HG03558 (cell line): ENCODE data around the gene TTC39C.
A peak's percentile ranks its signal among the peaks of the same experiment; 100 is the strongest.

Experiments used
- ATAC-seq: cut with Tn5 transposase; IDR thresholded peaks from one replicate; pipeline ENCODE4 v1.9.1; 2021; ENCODE audit warnings: moderate number of reproducible peaks; ENCODE audit not compliant: unreplicated experiment; ENCODE audit errors: extremely low read depth

Gene TTC39C

DNA sequence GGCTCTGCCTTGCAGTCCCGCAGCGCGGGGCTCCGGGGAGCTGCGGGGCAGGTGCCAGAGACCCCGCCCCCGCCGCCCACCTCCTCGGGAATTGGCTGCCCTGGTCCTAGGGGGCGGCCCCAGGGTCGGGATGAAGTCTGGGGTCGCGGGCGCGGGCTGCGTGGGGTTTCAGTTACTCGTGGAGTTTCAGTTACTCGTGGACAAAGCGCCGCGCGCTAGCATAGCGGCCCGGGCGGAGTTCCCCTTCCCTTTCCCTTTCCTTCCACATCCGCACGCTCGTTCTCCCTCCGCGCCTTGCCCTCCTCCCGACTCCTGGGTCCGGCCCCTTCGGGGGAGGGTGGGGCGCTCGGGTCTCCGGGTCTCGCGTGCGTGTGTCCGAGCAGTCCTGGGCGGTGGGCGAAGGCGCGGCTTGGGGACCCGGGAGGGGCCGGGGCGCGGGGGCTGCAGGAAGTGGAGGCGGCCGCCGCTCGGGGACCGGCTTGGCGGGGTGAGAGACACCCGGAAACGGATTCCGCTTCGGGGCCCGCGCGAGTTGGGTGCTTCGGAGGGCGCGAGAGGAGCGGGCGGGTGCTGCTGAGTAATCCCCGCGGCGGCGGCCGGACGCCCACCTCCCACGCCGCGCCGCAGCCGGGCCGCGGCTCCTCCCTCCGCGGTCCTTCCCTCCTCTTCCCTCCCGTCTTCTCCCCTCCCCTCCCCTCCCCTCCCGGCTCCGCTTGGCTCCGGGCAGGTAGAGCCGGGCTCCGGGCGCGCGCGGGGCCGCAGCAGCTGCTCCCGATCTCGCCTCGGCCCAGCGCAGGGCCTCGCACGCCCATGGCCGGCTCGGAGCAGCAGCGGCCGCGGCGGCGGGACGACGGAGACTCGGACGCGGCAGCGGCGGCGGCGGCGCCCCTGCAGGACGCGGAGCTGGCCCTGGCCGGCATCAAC, at the start of gene TTC39C:
Gene TTC39C (plus strand): TSS at position 693 of the 924 bp plus-strand sequence. CDS start 118 bp downstream, at position 811.
- no peak for ATAC-seq

GRCh38 chr18:23966909-23967308, 47.6 kb upstream of the TTC39C start:
- ATAC-seq = no peak

DNA sequence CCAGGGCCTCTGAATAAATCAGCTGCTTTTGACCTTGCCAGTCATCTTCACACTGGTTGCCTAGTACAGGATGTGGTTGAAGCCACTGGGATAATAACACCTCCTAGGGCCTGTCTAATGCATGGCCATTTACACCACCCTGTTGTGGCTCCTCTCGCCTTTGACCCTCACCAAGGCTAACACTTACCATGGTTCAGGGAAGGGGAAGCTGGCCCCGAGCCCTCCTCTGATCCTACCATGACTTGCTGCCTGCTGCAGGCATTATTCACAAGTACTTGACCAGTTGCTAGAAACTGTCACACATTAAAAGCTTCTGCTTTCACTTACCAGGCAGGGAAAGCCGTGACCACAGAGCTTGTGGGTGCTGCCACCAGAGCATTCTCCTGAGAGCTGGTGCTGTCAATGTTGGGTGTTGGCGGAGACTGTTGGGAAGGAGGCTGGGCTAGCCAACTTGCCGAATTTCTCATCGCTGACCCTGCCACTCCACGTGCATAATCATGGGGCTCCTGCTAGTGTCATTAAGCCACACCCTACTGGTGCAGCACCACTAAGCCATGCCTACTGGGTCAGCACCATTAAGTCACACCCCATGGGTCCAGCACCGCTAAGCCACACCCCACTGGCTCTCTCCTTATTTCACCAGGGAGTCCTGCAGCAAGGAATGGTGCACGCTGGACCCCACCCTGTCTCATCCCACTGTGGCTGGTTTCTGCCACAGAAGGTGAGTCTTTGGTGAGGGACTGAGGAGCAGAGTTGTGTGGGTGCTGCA, 47.0 kb upstream of the TTC39C start:
- ATAC-seq = no peak

- no peak for ATAC-seq
Measured at GRCh38 chr18:23968638-23969604, 45.6 kb upstream of the TTC39C start.

GRCh38 chr18:23969664-23970063, 44.9 kb upstream of the TTC39C start:
- no peak for ATAC-seq

GRCh38 chr18:23970161-23971096, 44.1 kb upstream of the TTC39C start:
- no peak for ATAC-seq

GRCh38 chr18:23971097-23971440, 43.5 kb upstream of the TTC39C start:
- no peak for ATAC-seq

GRCh38 chr18:23971666-23972230, 42.8 kb upstream of the TTC39C start:
- no peak for ATAC-seq

DNA sequence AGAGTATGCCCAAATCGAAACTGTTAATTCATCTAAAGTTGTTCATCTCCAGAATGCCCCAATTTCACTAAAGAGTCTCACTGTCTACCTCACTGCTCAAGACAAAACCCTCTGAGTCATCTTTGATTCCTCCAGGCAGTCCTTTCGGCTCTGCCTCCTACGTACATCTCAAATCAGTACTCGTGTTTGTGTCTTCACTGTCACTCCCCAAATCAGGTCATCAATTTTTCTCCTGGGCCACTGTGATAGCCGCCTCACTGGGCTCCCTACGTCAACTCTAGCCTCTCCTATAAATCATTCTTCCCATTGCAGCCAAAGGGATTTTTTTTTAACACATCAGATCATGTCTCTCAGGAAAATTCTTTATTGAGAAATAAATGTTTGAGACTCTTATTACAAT, 42.1 kb upstream of the TTC39C start:
- ATAC-seq = no peak

DNA sequence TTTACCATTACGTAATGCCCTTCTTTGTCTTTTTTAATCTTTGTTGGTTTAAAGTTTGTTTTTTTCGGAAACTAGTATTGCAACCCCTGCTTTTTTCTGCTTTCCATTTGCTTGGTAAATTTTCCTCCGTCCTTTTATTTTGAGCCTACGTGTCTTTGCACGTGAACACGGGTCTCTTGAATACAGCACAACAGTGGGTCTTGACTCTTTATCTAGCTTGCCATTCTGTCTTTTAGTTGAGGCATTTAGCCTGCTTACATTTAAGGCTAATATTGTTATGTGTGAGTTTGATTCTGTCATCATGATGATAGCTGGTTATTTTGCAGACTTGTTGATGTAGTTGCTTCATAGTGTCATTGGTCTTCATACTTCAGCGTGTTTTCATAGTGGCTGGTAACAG, 37.5 kb upstream of the TTC39C start:
- ATAC-seq = no peak

GRCh38 chr18:23977719-23978483, 36.7 kb upstream of the TTC39C start:
- ATAC-seq = no peak

- peak; percentile 56 for ATAC-seq
Measured at GRCh38 chr18:23981369-23981980, 33.1 kb upstream of the TTC39C start.

GRCh38 chr18:23982155-23983079, 32.1 kb upstream of the TTC39C start:
- ATAC-seq = no peak

GRCh38 chr18:23983112-23983511, 31.4 kb upstream of the TTC39C start:
- ATAC-seq = no peak

DNA sequence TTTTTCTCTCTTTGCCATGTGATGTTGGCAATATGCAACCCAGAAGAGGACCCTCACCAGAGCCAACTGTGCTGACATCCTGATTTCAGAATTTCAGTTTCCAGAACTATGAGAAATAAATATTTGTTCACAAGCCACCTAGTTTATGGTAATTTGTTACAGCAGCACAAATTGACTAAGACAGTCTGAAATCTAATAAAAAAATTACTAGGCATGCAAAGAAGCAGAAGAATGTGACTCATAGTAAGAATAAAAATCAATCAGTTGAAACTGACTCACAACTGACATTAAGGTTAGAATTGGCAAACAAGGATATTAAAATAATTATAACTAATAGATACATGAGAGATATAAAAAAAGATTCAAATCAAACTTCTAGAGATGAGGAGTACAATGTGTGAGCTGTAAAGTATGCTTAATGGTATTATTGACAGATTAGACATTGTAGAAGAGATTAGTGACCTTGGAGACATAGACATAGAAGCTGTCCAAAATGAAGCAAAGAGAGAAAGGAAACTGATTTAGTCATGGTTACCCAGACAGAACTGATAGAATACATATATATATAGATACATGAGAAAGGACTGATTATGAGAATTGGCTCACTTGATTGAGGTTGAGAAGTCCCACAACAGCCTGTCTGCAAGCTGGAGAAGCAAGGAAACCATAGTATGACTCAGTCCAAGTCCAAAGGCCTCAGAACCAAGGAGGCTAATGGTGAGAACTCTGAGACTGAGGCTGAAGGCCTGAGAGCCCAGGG, 27.8 kb upstream of the TTC39C start:
- peak; percentile 57 for ATAC-seq
